Measurements from ENCODE around the gene P3H4.

P3H4 gene

DNA sequence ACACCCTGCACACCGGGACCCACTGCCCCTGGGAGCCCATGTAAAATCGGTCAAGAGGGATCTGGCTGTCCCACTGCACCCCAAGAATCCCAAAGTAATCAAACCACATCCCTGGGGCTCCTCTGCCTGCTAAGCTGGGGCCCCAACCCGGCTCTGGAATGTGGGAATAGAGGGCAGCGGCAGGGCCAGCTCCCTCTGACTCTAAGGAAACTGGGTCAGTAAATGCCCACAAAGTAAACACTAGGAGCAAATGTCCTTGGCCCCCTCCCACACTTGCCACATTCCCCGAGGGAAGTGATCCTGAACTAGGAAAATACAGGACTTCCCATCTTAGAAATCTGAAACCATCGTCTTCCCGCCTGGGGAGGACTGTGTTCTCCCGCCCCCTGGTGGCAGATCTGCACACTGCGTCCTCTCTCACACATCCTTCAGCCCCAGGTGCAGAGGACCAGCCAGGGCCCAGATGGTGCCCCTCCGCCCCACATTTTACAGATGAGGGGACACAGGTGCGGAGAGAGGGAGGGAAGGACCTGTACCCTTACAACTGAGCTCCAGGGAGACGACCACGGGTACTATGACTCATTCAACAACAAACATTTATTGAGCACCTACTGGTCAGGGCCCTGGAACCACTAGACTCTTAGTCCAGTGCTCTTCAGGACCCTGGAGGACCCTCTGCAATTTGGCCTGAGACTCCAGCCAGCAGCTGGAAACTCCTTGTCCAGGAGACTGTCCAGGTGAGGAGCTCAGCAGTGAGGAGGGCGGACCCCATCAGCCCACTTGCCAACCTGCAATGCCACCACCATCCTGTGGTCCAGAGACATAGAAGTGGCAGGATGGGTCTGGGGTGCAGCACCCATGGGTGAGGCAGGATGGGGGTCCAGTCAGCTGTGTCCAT lies 10.1 kb downstream of the P3H4 start:
- DNase-seq (ENCODE audit: insufficient read length, low spot score) (peak; percentile 77), FAIRE-seq (no peak)
- TF ChIP-seq, protein P1, sequence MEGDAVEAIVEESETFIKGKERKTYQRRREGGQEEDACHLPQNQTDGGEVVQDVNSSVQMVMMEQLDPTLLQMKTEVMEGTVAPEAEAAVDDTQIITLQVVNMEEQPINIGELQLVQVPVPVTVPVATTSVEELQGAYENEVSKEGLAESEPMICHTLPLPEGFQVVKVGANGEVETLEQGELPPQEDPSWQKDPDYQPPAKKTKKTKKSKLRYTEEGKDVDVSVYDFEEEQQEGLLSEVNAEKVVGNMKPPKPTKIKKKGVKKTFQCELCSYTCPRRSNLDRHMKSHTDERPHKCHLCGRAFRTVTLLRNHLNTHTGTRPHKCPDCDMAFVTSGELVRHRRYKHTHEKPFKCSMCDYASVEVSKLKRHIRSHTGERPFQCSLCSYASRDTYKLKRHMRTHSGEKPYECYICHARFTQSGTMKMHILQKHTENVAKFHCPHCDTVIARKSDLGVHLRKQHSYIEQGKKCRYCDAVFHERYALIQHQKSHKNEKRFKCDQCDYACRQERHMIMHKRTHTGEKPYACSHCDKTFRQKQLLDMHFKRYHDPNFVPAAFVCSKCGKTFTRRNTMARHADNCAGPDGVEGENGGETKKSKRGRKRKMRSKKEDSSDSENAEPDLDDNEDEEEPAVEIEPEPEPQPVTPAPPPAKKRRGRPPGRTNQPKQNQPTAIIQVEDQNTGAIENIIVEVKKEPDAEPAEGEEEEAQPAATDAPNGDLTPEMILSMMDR (IDR thresholded peaks at IDR 0.05; ENCODE audit: insufficient read depth, missing control alignments), result peak; percentile 99

DNA sequence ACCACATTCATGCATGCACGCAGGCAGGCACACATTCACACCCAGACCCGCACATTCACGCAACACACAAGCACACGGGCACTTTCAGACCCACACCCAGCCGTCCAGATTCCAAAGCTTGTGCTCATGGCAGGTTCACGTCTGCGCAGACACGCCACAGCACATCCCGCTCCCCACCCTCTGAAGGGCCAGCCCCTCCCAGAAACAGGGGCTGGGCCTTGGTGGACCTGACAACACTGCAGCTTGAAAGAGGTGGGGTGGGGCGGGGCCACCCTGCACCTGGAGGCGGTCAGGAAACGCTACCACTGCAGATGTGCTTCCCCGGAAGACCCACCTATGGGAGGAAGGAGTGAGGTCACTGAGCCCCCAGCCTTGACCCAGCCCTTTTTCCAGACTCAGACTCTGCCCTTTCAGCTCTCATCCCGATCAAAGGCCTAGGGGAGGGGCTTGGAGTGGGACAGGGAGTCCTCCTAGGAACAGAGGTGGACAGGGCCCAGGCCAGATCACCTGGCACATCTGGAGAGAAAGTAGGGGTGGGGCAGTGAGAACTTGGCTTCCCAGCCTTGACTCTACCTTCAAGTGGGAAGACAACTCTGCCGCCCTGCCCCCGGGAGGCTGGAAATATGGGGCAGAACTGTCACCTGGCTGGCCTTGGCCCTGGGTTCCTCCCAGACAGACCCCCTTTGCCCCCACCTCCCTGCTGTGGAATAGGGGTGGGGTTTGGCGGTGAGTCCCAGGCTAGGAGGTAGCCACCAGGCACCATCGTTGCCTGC lies 11.0 kb downstream of the P3H4 start:
- TF ChIP-seq, protein P1 (IDR thresholded peaks at IDR 0.05; ENCODE audit: insufficient read depth, missing control alignments), result no peak
- FAIRE-seq (no peak), DNase-seq (ENCODE audit: insufficient read length, low spot score) (no peak)

- TF ChIP-seq, protein P1 (IDR thresholded peaks at IDR 0.05; ENCODE audit: insufficient read depth, missing control alignments), result no peak
- DNase-seq (ENCODE audit: insufficient read length, low spot score), result no peak
- FAIRE-seq, result no peak
These were observed 12.4 kb downstream of the P3H4 start for GRCh38 chr17:41799366-41799765.

DNA sequence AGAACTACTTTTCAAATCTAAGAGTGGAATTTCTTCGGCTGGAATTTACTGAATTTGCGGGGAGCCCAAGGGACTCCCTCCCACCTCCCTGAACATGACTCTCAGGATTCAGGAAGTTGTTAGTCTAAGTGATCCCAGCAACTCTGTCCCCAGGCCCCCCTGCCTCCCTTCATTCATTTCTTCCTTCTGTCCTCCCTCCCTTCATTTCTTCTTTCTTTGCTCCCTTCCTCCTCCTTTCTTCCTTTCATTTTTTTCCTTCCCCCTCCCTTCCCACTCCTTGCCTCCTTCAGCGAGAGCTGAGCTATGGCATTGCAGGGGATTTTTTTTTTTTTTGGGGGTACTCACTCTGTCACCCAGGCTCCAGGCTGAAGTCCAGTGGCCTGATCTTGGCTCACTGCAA lies 14.4 kb downstream of the P3H4 start:
- TF ChIP-seq, protein P1 (IDR thresholded peaks at IDR 0.05; ENCODE audit: insufficient read depth, missing control alignments), result no peak
- DNase-seq (ENCODE audit: insufficient read length, low spot score), result no peak
- no peak for FAIRE-seq

DNA sequence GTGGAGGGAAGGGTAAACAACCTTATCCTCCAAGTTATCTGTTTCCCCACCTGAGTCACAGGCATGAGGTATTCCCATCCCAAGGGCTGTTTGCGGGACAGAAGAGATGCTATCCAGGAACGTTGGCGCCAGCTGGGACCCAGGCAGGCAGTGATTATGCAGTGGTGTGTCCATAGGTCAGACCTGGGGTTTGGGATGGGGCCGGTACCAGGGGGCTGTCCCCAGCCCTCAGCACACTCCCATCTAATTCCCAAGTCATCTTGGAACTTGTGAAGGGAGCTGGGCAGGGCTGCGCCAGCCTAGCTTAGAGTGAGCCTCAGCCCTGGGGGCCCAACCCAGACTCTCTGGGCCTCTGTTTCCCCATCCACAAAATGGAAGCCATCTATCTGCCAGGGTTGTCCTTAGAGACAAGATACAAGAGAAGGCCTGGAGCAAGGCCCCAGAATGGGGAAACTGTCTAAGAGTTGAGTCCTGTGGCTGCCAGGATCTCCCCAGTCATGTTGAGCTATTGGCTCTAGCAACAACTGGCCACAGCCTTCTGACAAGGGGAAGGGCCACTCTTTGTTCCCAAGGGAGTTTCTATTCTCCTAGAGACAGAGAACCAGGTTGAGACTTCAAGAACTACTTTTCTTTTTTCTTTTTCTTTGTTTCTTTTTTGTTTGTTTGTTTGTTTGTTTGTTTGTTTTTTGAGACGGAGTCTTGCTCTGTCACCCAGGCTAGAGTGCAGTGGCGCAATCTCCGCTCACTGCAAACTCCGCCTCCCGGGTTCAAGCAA lies 15.4 kb downstream of the P3H4 start:
- TF ChIP-seq, protein P1 (IDR thresholded peaks at IDR 0.05; ENCODE audit: insufficient read depth, missing control alignments), result no peak
- DNase-seq (ENCODE audit: insufficient read length, low spot score), result no peak
- no peak for FAIRE-seq

DNA sequence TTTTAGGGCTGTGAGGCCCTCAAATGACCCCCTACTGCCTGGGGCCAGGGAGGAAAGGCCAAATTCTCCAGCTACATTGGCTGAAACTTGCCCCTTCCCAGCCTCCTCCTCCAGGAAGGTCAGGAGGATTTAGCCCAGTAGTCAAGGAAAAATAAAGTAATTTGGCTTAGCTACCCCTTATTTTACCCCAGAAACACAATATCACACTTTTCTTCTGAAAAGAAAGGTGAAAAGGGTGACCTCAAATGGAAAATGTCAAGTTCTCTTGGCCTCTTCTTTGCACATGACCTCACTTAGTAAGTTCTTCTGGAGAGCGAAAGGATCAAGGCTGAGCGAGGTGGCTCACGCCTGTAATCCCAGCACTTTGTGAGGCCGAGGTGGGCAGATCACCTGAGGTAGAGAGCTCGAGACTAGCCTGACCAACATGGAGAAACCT lies 17.2 kb downstream of the P3H4 start:
- FAIRE-seq, result no peak

More for the DNA sequence above, 17.2 kb downstream of the P3H4 start:
- TF ChIP-seq, protein P1 (IDR thresholded peaks at IDR 0.05; ENCODE audit: insufficient read depth, missing control alignments), result no peak
- no peak for DNase-seq (ENCODE audit: insufficient read length, low spot score)

Measured in D721Med (cell line).